ENCODE results near the gene GABRB3. TPM values are rescaled to one million over a fixed set of nuclear protein-coding genes. Genes with fewer than 3 reads are reported as not detected.
A peak's percentile ranks its signal among the peaks of the same experiment; 100 is the strongest.

GABRB3 gene
- total RNA-seq, 2 donors from 2014 or later, result 3.6 to 7.3 TPM

DNA sequence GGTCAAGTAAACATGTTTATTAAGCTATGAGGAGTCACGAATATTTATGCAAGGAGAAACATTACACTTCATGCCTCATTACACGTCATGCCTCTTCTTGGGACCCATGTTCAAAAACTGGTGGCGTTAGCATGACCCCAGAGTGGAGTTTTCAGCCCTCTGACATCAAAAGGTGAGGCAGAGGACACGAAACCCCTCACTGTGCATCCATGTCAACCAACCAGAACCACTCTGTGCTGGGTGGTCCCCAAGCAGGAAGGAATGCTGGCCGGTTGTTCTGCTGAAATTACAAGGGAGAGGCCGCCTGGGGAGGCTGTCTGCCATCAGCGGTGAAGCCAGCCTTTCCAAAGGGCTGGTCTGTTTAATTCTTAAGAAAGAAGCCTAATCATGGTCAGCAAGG lies 83.4 kb downstream of the GABRB3 start:
- 52 to 57% methylated on average over 7 of the region's 7 CpGs for WGBS, 2 donors
- intact Hi-C loops (cut with DNase I), result no loop called here
- TF ChIP-seq, protein P1, sequence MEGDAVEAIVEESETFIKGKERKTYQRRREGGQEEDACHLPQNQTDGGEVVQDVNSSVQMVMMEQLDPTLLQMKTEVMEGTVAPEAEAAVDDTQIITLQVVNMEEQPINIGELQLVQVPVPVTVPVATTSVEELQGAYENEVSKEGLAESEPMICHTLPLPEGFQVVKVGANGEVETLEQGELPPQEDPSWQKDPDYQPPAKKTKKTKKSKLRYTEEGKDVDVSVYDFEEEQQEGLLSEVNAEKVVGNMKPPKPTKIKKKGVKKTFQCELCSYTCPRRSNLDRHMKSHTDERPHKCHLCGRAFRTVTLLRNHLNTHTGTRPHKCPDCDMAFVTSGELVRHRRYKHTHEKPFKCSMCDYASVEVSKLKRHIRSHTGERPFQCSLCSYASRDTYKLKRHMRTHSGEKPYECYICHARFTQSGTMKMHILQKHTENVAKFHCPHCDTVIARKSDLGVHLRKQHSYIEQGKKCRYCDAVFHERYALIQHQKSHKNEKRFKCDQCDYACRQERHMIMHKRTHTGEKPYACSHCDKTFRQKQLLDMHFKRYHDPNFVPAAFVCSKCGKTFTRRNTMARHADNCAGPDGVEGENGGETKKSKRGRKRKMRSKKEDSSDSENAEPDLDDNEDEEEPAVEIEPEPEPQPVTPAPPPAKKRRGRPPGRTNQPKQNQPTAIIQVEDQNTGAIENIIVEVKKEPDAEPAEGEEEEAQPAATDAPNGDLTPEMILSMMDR (IDR thresholded peaks at IDR 0.05), result no peak
- no peak for TF ChIP-seq POLR2A (IDR thresholded peaks at IDR 0.05)

DNA sequence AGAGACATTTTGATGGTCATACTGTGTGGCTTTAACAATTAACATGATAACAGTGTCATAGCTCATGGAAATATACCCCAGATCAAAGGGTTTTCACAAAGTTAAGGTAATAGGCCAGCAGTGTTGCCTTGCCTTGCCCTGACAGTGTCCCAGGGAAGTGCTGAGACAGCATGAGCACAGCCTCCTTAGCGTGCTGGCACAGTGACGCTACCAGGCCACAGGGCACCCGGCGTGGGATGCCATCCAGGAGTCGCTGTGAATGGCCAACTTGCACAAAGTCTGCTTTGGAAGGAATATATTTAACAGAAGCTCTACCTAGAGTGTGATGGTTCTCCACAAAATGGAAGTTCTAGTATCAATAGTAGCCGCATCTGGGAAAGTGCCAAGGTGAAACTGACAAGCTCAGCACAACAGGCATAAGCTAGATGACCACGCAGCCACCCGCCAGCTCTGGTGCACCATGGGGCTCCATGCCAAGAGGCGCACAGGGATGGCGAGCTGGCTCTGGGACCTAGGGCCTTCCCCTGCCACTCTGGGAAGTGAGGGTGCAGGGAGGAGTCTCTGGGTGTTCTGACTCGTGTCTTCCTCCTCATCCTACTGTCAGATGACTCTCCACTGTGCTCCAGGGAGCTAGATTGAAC lies 86.2 kb downstream of the GABRB3 start:
- no peak for ATAC-seq

More for the DNA sequence above, 83.4 kb downstream of the GABRB3 start:
- no peak for ATAC-seq
- no peaks in the 10 kb centered on the region for H3K27me3 ChIP-seq
- H3K4me3 ChIP-seq, result no peak overlapping the region
- H3K9me3 ChIP-seq, result no peaks in the 10 kb centered on the region
- no peak for DNase-seq
- no peaks in the 10 kb centered on the region for H3K36me3 ChIP-seq (replicated peaks in 1 of 2; ENCODE audit: insufficient read depth in 1 of 2, low read depth in 2 of 2)
- H3K4me1 ChIP-seq, result no peaks in the 10 kb centered on the region
- no peak overlapping the region for H3K27ac ChIP-seq

DNA sequence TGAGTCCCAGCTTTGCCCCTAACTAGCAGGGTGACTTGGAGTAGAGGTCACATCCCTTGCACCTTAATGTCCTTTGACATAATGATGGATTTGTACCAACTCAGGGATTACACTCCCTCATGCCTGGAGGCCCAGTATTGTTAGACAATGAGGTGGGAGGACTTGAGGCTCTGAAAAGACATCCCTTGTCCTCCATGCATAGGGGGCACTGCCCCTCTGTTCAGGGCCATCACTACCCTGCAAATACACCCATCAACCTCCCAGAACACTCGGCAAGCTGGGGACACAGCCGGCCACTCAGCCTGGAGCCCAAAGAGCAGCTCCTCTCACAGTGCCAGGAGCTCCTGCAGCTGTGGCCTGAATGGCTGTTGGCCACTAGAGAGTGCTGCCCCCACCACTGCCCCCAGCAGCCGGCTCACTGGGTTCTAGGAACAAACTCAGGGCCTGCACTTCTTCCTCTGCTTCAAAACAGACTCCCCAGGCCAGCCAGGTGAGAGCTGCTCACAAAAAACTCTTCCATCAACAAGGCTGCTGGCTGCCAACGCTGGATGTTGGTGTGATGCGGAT lies 90.2 kb downstream of the GABRB3 start:
- intact Hi-C loops (cut with DNase I), result no loop called here
- no peaks in the 10 kb centered on the region for H3K36me3 ChIP-seq (replicated peaks in 1 of 2; ENCODE audit: insufficient read depth in 1 of 2, low read depth in 2 of 2)
- H3K4me3 ChIP-seq, result no peak overlapping the region
- TF ChIP-seq POLR2A (IDR thresholded peaks at IDR 0.05), result no peak
- TF ChIP-seq, protein P1 (IDR thresholded peaks at IDR 0.05), result no peak
- DNase-seq (no peak), ATAC-seq (no peak)
- no peaks in the 10 kb centered on the region for H3K9me3 ChIP-seq
- no peak overlapping the region for H3K27ac ChIP-seq
- no peaks in the 10 kb centered on the region for H3K27me3 ChIP-seq
- H3K4me1 ChIP-seq, result no peaks in the 10 kb centered on the region
- 43 to 44% methylated on average over 3 to 5 of the region's 5 CpGs for WGBS, 2 donors

More for the DNA sequence above, 86.2 kb downstream of the GABRB3 start:
- Histone ChIP-seq H3K27ac (no peak overlapping the region), H3K4me3 (no peak overlapping the region), H3K27me3 (no peaks in the 10 kb centered on the region), H3K9me3 (no peaks in the 10 kb centered on the region), H3K36me3 (replicated peaks in 1 of 2; ENCODE audit: insufficient read depth in 1 of 2, low read depth in 2 of 2) (no peaks in the 10 kb centered on the region), H3K4me1 (no peaks in the 10 kb centered on the region)
- DNase-seq, result no peak
- 65 to 76% methylated on average over 11 of the region's 11 CpGs for WGBS, 2 donors
- TF ChIP-seq, protein P1 (IDR thresholded peaks at IDR 0.05), result no peak
- TF ChIP-seq POLR2A (IDR thresholded peaks at IDR 0.05), result no peak
- intact Hi-C loops (cut with DNase I), result no loop called here

DNA sequence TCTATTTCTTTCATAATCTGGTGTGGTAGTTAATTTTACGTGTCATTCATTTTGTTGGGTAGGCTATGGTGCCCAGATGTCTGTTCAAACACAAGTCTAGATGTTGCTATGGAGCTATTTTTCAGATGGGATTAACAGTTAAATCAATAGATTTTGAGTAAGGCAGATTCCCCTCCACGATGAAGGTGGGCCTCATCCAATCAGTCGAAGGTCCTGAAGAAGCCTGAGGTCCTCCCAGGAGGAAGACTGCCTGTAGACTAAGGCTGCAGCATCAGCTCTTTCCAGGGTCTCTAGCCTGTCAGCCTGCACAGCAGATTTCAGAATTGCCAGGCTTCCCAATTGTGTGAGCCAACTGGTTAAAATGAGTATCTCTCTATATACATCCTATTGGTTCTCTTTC lies 92.9 kb downstream of the GABRB3 start:
- Histone ChIP-seq H3K27ac (no peak overlapping the region), H3K4me1 (peaks cover 4% of the 10 kb centered on the region), H3K27me3 (no peaks in the 10 kb centered on the region), H3K9me3 (no peaks in the 10 kb centered on the region), H3K4me3 (no peak overlapping the region), H3K36me3 (replicated peaks in 1 of 2; ENCODE audit: insufficient read depth in 1 of 2, low read depth in 2 of 2) (no peaks in the 10 kb centered on the region)
- intact Hi-C loops (cut with DNase I), result no loop called here
- no peak for TF ChIP-seq POLR2A (IDR thresholded peaks at IDR 0.05)
- TF ChIP-seq, protein P1 (IDR thresholded peaks at IDR 0.05), result no peak
- 82 to 87% methylated on average over 3 of the region's 3 CpGs for WGBS, 2 donors
- DNase-seq (no peak), ATAC-seq (no peak)

DNA sequence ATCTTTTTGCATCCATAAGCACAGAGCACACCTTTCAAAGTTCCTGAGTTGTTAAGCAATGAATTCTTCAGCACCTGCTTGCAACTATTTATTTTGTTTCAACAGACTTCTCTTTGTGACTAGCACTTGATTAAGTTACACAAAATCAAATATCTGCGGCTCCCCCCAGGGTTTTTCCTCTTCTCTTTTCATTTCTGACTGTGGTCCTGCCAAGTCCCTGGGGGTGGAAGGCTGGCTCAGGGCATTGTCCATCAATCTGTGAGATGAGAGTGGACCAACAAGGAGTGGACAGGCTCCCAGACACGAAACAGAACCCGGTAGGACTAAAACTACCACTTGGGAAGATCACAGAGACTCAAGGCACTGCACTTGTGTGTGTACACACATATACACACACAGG lies 96.8 kb downstream of the GABRB3 start:
- ATAC-seq, result peak; percentile 69
- 23 to 30% methylated on average over 3 of the region's 3 CpGs for WGBS, 2 donors

More for the DNA sequence above, 96.8 kb downstream of the GABRB3 start:
- H3K9me3 ChIP-seq, result no peaks in the 10 kb centered on the region
- TF ChIP-seq, protein P1 (IDR thresholded peaks at IDR 0.05), result no peak
- no peak overlapping the region for H3K4me3 ChIP-seq
- no peaks in the 10 kb centered on the region for H3K36me3 ChIP-seq (replicated peaks in 1 of 2; ENCODE audit: insufficient read depth in 1 of 2, low read depth in 2 of 2)
- intact Hi-C loops (cut with DNase I), result no loop called here
- H3K4me1 ChIP-seq, result peaks cover 13% of the 10 kb centered on the region
- peak overlapping the region in 2 of 4 donors; percentile 40 to 42 for H3K27ac ChIP-seq
- H3K27me3 ChIP-seq, result no peaks in the 10 kb centered on the region
- peak in 3 of 4 donors; percentile 15 to 19 (median 19) for DNase-seq
